ENCODE measurements around the gene ZFAND3. TPM values are rescaled to one million over a fixed set of nuclear protein-coding genes. Genes with fewer than 3 reads are reported as not detected.

Gene ZFAND3
- total and polyA plus RNA-seq, 2 experiments from 2014 or later = 36.5 to 50.0 TPM

DNA sequence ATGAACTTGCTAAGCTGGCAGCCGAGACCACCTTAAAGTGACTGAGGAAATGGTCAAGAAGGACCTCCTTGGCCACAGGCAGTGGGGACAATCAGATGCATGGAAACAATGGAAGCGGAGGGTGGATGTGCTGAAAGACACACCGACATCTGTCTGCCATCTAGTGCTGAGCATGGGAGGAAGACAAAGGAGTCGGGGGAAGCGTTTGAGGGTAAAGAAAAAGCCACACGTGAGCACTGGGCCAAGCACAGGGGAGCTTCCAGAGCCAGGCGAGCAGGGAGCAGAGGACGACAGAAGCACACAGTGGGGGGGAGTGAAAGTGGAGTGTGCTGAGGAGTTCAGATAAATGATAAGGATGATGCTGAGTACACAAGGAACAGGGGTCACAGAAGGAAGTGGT, 367.8 kb downstream of the ZFAND3 start:
- WGBS (ENCODE audit: low lambda C conversion rate, missing lambda C conversion rate) = 49% methylated on average over 8 of the region's 8 CpGs
- H3K27ac ChIP-seq = no peak overlapping the region
- H3K36me3 ChIP-seq (replicated peaks; ENCODE audit: insufficient read depth, low read depth) = no peaks in the 10 kb centered on the region
- no peak overlapping the region for H3K4me2 ChIP-seq
- DNase-seq (ENCODE audit: low spot score) = no peak
- no peaks in the 10 kb centered on the region for H4K20me1 ChIP-seq (ENCODE audit: insufficient read depth, poor library complexity, severe bottlenecking)
- no peaks in the 10 kb centered on the region for H3K9me2 ChIP-seq (replicated peaks; ENCODE audit: insufficient read depth)
- H3K4me3 ChIP-seq = no peak overlapping the region
- H3K9me3 ChIP-seq (ENCODE audit: low read depth) = no peaks in the 10 kb centered on the region
- no peak for TF ChIP-seq EZH2 (IDR thresholded peaks at IDR 0.05; ENCODE audit: borderline replicate concordance)
- TF ChIP-seq, protein P1, sequence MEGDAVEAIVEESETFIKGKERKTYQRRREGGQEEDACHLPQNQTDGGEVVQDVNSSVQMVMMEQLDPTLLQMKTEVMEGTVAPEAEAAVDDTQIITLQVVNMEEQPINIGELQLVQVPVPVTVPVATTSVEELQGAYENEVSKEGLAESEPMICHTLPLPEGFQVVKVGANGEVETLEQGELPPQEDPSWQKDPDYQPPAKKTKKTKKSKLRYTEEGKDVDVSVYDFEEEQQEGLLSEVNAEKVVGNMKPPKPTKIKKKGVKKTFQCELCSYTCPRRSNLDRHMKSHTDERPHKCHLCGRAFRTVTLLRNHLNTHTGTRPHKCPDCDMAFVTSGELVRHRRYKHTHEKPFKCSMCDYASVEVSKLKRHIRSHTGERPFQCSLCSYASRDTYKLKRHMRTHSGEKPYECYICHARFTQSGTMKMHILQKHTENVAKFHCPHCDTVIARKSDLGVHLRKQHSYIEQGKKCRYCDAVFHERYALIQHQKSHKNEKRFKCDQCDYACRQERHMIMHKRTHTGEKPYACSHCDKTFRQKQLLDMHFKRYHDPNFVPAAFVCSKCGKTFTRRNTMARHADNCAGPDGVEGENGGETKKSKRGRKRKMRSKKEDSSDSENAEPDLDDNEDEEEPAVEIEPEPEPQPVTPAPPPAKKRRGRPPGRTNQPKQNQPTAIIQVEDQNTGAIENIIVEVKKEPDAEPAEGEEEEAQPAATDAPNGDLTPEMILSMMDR (IDR thresholded peaks at IDR 0.05; ENCODE audit: poor library complexity) = peak; percentile 4
- H3K4me1 ChIP-seq (ENCODE audit: insufficient read depth) = no peaks in the 10 kb centered on the region
- H3K27me3 ChIP-seq = no peaks in the 10 kb centered on the region
- H2AFZ ChIP-seq = no peak overlapping the region
- H3K79me2 ChIP-seq = no peaks in the 10 kb centered on the region

GRCh38 chr6:38187811-38188590, 368.5 kb downstream of the ZFAND3 start:
- Histone ChIP-seq H3K79me2 (no peaks in the 10 kb centered on the region), H3K36me3 (replicated peaks; ENCODE audit: insufficient read depth, low read depth) (no peaks in the 10 kb centered on the region), H3K27ac (no peak overlapping the region), H3K4me3 (no peak overlapping the region), H2AFZ (no peak overlapping the region), H3K4me1 (ENCODE audit: insufficient read depth) (no peaks in the 10 kb centered on the region), H3K27me3 (no peaks in the 10 kb centered on the region), H3K9me3 (ENCODE audit: low read depth) (no peaks in the 10 kb centered on the region), H4K20me1 (ENCODE audit: insufficient read depth, poor library complexity, severe bottlenecking) (no peaks in the 10 kb centered on the region), H3K4me2 (no peak overlapping the region), H3K9me2 (replicated peaks; ENCODE audit: insufficient read depth) (no peaks in the 10 kb centered on the region)
- TF ChIP-seq EZH2 (IDR thresholded peaks at IDR 0.05; ENCODE audit: borderline replicate concordance) = no peak
- no peak for TF ChIP-seq EZH2phosphoT487 (IDR thresholded peaks at IDR 0.05; ENCODE audit: low read depth, severe bottlenecking, unreplicated experiment)
- TF ChIP-seq, protein P1 (IDR thresholded peaks at IDR 0.05; ENCODE audit: poor library complexity) = no peak
- DNase-seq (ENCODE audit: low spot score) = no peak
- 88% methylated on average over 20 of the region's 20 CpGs for WGBS (ENCODE audit: low lambda C conversion rate, missing lambda C conversion rate)

DNA sequence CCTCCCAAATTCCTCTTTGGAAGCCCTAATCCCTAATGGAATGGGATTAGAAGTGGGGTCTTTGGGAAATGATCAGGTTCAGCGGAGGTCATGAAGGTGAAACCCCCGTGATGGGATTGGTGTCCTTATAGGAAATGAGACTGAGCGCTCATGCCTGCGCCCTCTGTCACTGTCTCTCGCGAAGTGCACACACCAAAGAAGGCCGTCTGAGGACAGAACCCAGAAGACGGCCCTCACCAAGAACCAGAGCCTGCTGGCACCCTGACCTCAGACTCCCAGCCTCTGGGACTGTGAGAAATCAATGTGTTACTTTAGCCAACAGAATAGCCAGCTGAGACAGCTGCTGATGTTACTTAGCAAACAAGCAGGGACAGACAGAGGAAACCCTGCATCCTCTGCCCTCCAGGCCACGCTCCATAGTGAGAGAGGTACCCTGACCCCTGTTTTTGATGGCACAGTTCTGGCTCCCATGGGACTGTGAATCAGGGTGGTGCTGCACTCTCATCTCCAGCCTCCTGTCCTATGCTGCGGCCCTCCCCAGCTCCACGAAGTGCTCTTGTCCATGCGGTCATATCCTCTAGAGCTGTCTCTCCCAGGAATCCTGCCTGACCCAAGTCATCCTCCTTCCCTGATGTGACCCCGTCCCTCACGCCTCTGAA, 369.3 kb downstream of the ZFAND3 start:
- Histone ChIP-seq H3K36me3 (replicated peaks; ENCODE audit: insufficient read depth, low read depth) (no peaks in the 10 kb centered on the region), H3K4me3 (no peak overlapping the region), H3K9me3 (ENCODE audit: low read depth) (no peaks in the 10 kb centered on the region), H4K20me1 (ENCODE audit: insufficient read depth, poor library complexity, severe bottlenecking) (no peaks in the 10 kb centered on the region), H2AFZ (no peak overlapping the region), H3K27me3 (no peaks in the 10 kb centered on the region), H3K4me1 (ENCODE audit: insufficient read depth) (no peaks in the 10 kb centered on the region), H3K4me2 (no peak overlapping the region), H3K27ac (no peak overlapping the region), H3K9me2 (replicated peaks; ENCODE audit: insufficient read depth) (no peaks in the 10 kb centered on the region), H3K79me2 (no peaks in the 10 kb centered on the region)
- DNase-seq (ENCODE audit: low spot score) = no peak
- WGBS (ENCODE audit: low lambda C conversion rate, missing lambda C conversion rate) = 97% methylated on average over 13 of the region's 14 CpGs
- TF ChIP-seq, protein P1 (IDR thresholded peaks at IDR 0.05; ENCODE audit: poor library complexity) = no peak
- TF ChIP-seq EZH2 (IDR thresholded peaks at IDR 0.05; ENCODE audit: borderline replicate concordance) (no peak), EZH2phosphoT487 (IDR thresholded peaks at IDR 0.05; ENCODE audit: low read depth, severe bottlenecking, unreplicated experiment) (no peak)

Measured in hepatocyte (in vitro differentiated cells).